Stimulated activated CD8-positive, alpha-beta memory T cell treated with anti-CD3 and anti-CD28 coated beads, Interleukin-4, amount 100 ng/mL, for 24 hours (primary cell): ENCODE data around the gene DFFA.
A peak's percentile ranks its signal among the peaks of the same experiment; 100 is the strongest.
"Not testable (repeated sequence)": the region's sequence is repeated elsewhere in the genome, so short reads cannot be mapped to it uniquely, and the experiment has no call there.

Experiments used
- DNase-seq: peaks from one replicate; pipeline ENCODE4 v3.0.0-alpha.2; 2020; ENCODE audit warnings: low read depth

Gene DFFA

DNA sequence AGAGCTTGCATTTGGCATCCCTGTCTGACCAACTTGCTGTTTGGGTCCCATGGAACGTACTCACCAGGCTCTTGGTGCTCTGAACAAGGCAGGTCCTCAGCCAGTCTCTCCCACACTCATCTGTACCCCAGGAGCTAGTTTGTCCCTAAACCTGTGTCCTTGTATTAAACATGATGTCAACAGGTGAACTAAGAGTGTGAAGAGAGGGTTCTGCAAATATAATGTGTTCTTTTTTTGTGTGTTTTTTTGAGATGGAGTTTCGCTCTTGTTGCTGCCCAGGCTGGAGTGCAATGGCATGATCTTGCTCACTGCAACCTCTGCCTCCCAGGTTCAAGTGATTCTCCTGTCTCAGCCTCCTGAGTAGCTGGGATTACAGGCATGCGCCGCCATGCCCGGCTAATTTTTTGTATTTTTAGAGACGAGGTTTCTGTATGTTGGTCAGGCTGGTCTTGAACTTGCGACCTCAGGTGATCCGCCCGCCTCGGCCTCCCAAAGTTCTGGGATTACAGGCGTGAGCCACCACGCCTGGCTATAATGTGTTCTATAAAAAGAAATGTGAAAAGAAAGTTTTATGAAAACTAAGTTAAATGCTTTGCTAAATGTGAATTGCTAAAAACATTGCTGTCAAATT is 33.8 kb upstream of the DFFA start:
- not testable (repeated sequence) for DNase-seq

DNA sequence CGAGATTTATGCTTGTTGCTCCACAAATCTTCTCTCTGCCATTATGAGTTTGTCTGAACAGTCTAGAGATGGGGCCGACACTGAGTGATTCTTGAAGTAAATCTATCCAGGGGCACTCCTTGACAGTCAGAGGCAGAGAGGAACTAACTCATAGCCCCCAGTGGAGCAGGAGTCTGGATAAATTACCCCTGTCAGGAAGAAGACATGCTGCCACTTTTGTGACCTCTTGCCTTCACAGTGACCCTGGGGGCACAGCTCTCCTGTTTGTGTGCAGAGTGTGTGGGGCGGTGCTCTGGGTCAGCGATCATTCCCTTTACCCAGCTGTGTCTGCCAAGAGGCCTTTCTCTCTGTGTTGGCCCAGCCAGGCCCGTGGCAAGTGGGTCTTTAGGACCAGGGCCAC is 31.9 kb upstream of the DFFA start:
- no peak for DNase-seq

DNA sequence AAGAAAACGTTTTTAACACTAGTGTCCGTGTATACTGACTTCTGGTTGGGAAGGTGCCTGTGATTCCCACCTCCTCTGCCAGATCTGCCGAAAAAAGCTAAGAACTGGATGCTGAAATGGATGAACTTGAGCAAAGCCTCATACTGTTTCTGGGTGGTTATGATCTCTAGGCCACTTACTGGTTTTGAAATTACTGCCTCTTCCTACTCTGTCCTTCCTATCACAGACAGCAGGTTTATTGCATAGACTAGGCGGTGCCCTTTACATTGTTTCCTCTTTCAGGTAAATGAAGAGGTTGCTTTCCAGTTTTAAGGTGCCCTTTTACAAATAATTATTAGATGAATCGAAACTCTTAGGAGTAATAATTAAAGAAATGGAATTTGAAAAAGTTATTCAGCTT is 29.9 kb upstream of the DFFA start:
- no peak for DNase-seq

DNA sequence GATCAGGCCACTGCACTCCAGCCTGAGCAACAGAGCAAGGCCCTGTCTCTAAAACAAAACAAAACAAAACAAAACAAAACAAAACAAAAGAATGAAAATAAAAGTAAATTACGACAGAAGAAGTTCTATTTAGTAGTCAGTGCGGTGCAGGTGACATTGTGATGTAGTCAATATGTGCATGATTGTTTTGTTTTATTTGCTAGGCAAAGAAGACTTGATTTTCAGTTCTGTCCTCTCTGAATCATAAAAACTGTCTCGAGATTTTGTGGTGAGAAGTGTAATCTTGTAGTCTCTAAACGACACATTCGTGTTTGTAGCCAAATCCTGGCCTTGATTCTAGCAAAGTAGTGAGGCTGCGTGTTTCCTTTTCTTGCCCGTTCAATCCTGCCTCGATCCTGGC is 25.9 kb upstream of the DFFA start:
- no peak for DNase-seq

DNA sequence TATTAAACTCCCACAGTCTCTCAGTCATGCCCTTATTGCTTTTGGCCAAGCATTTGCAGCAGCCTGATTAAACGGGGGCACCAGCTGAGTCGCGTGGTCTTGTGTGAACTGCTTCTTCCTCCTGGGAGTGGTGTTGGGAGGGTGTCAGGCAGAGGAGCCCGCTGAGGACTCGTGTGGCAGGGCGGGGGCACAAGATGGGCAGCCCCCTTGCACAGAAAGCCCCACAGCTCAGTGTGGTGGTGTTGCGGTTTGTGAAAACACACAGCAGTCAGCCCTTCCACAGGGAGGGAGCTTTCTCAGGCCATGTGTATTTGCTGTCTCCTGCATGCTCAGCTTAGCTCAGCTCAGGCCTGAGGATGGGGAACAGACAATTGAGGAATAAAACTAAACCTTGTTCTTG is 24.8 kb upstream of the DFFA start:
- DNase-seq = no peak

DNA sequence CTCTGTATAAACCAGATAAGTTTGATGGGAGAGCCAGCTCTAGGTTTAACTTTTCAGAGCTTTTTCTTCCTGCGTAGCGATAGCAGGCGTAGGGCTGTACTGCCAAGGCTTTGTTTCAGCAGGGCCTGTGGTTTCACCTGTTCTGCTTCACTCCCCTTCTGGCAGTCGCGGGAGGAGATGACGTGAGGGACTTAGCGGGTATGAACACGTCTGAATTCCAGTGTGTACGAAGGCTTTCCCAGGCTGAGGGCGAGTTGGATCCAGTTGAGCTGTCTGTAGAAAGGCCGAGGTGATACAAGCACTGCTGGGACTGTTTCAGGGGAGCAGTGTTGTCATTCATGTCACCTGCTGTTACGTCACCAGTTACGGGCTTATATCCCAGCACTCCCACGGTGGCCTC is 23.6 kb upstream of the DFFA start:
- DNase-seq = no peak

DNA sequence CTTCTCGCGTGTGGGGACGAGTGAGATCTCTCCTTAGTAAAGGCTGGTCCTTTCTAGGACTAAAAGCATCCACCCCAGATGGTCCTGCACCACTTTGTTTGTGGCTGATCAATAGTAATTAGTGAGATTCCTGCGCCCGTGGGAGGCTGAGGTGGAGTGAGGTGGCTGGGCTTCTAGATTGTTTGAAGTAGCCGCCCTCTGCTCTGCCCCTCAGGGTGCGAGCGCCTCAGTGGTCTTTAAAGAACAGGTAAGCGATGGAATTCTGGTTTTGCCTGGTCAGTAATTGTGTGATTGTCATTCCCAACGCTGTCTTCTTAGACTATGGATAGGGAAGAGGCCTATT is 23.1 kb upstream of the DFFA start:
- DNase-seq = no peak

DNA sequence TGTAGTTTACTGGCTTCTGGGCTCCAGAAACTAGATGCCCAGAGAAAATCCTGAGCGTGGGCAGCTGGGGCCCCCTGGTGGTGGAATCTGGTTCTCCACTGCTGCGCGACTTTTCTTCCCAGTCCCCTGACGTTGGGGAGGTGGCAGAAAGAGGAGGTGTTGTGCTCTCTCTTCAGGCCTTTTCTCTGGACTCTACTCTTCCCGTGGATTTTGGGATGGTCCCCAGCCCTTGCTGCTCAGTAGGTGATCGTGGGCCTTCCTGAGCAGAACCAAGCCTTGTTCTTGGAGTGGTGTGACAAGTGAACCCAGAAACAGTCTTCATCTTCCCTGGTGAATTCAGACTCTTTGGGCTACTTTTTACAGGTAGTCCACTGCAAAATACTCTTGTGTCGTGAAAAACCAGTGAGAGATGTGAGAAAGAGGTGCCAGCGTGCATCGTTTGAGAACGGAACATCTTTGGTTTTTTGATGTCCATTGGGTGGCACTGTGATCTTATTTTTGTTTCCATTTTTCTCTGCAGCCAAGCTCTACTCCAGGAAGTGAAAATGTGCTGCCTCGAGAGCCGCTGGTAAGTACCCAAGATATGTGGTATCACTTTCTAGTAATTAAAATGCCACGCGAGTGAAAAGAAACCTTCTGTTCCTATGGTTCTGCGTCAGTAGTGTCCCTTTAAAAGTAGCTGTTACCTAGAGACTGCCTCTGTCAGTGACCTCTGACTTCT is 22.6 kb upstream of the DFFA start:
- DNase-seq = peak; percentile 70

DNA sequence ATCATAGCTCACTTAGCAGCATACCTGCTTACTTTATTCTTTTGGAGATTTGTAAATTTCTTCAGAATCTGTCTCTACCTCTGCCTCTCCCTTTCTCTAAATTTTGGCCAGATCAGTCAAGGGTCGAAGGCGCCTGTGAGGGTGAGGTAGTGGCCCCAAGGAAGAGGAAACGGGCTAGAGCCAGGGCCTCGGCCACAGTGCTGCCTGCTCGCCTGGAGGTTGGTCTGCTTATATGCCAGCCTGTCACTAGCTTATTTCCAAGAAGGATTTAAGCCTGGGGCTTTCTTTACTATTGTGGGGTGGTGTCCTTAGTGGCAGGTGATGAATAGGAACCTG is 22.1 kb upstream of the DFFA start:
- DNase-seq = no peak

DNA sequence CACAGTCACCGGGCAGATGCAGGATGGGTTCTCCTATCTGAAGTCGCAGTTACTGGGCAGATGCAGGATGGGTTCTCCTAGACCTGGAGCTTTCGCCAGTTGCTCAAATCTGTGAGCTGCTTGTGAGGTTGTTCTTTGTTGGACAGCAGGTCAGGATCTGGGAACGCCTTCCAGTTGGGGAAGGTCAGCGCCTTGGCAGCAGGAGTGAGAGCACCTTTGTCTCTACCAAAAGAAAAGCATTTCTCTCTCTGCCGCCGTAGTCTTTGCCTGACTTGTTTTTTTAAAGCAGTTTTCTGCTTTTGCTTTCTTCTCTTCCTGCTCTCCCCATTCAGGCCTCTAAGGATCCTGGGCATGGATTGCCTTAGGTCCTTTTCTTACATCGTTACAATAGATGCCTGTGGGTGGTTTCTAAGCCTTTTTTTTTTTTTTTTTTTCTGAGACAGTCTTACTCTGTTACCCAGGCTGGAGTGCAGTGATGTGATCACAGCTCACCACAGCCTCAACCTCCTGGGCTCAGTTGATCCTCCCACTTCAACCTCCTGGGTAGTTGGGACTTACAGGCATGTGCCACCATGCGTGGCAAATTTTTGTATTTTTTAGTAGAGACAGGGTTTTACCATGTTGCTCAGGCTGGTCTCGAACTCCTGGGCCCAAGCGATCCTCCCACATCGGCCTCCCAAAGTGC is 18.1 kb upstream of the DFFA start:
- DNase-seq = no peak

DNA sequence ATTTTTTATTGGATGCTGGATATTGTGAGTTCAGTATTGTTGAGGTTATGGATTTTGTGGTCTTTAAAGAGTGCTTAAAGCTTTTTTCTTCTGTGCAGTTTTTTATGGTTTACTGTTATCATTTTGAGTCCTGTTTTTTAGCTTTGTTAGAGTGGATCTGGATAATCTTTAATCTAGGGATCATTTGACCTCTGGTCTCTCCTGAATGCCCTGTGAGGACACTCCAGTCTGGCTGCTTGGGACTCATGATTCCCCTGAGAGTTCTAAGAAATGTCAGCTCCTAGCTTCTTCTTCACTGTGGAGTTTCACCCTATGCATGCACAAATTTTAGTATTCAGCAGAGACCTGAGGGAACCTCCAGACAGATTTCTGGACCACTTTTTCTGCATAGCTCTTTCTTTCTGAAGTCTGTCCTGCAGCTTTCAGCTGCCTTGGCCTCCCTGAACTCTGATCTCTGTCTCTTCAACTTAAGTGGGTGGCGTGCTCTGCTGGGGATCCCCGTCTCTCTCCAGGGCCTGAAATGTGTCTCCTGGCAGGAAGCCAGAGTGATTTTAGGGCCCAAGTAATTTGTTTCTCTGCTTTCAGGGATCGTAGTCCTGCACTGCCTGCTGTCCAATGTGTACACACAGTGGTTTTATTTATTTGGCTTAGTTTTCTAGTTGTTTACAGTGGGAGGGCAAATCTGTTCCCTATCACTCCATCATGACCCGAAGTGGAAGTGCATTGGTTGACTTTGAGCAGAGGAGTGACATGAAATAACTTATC is 17.1 kb upstream of the DFFA start:
- DNase-seq = no peak

DNA sequence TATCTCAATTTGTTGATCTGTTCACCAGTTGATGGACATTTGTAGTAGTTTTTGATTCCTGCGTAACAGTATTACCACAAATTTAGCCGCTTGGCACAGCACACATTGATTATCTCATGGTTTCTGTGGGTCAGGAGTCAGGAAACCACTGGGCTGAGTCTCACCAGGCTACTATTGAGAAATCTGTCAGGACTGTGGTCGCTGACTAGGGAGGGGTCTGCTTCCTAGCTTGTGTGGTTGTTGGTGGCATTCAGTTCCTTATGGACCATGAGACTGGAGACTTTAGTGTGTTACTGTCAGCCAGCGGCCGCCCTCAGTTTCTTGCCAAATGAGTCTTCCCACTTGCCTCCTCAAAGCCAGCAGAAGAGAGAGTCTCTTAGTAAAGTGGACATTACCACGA is 12.2 kb upstream of the DFFA start:
- DNase-seq = no peak

DNA sequence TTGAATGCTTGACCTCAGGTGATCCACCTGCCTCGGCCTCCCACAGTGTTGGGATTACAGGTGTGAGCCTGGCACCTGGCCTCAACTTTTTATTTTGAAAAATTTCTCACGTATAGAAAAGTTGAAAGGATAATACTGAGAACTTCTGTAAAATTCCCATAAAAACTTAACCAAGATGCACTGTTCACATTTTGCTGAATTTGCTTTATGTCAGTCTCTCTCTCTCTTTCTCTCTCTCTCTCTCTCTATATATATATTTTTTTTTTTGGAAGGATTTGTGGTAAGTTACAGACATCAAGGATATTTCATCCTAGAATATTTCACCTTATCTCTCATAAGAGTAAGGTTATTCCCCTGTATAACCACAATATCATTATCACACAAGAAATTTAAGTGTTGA is 8.3 kb upstream of the DFFA start:
- no peak for DNase-seq

DNA sequence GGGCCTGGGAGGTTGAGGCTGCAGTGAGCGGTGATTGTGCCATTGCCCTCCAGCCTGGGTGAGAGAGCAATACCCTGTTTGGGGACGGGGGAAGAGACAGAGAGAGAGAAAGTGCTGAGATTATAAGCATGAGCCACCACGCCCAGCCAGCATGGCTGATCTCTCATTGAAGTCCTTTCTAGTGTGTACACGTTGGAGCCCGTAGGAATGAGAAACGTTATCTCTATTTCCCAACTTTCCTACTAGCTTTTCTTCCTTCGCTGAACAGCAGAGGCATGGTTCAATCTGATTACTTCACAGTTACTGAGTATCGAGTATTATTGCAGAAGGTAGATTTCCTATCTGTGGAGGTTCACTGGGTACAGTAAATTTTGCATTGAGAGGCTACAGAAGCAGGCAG is 7.0 kb upstream of the DFFA start:
- DNase-seq = no peak

DNA sequence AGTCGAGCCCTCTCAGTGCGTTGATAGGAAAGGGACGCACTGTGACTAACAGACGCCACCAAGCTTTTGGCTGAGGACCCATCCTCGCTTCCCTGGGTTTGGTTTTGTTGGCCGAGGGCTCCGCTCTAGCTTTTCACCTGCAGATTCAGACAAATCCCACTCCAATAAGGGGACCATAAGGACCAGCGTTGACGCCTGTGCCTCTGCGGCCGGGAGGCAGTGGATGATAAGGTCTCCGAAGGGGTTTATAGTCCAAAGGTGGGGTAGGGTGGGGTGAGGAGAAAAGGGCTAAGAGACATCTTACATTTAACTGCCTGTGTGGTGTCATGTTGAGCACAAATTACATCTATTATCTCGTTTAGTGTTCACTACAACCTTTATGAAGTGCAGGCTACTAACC is 3.2 kb upstream of the DFFA start:
- no peak for DNase-seq

DNA sequence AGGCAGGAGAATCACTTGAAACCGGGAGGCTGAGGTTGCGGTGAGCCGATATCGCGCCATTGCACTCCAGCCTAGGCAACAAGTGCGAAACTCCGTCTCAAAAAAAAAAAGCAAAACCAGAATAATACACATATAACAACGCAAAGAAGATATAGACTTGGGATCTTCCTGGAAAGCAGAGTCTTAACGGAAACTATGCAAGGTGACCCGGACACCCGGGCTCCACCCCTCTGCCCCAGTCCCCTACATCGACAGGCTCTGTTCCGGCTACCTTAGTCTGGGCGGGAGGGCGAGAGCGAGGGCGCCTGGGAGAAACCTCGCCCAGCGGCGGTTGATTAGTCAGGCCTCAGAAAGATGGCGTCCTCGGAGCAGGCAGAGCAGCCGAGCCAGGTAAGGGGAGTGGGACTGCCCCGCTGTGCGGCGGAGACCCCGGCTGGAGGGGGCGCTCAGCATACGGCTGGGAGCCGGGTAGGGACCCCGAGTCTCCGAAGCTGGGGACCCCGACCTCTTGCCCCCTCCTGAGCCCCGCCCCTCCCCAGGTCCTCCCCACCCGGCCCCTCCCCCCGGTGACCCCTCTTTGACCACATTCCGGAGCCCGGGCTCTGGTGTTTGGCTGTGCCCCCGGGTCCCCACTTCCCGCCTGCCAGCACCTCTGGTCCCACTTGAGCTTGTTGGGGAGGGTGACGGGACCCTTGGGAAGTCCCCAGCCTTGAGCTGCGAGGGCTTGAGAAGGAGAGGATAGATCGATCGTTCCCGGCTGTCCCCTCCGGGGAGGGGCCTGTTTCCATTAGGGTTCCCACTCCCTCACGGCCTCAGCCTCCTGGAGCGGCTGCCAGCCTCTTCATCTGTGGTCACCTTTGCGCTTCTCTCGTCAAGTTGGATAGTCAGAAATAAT is 2.5 kb upstream of the DFFA start, which contains the start of gene PEX14:
TSS of gene PEX14 (plus strand) at position 338 of the 895 bp plus-strand sequence. CDS start at position 355, 17 bp downstream.
- peak; percentile 78 for DNase-seq

DNA sequence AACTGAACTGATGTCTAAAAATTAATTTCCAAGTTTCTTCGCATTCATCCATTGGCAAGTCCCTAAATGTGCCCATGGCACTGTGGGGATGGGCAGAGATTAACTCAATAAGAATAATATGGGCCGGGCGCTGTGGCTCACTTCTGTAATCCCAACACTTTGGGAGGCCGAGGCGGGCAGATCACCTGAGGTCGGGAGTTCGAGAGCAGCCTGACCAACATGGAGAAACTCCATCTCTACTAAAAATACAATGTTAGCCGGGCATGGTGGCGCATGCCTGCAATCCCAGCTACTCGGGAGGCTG is 1.9 kb upstream of the DFFA start:
- not testable (repeated sequence) for DNase-seq

DNA sequence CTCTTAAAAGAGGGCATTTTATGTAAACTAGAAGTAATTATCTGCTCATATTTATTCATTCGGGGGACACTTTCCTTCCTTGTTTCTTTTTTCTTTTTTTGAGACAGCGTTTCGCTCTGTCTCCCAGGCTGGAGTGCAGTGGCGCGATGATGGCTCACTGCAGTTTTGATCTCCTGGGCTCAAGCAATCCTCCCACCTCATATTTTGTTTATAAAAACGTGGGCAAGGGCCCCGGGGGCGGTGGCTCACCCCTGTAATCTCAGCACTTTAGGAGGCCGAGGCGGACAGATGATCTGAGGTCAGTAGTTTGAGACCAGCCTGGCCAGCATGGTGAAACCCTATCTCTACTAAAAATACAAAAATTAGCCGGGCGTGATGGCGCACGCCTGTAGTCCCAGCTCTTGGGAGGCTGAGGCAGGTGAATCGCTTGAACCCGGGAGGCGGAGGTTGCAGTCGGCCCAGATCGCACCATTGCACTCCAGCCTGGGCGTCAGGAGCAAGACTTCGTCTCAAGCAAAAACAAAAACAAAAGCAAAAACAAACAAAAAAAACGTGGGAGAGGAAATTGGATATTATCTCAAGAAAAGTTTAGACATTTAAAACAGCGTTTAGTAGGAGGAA is 926 bp upstream of the DFFA start:
- DNase-seq = no peak

DNA sequence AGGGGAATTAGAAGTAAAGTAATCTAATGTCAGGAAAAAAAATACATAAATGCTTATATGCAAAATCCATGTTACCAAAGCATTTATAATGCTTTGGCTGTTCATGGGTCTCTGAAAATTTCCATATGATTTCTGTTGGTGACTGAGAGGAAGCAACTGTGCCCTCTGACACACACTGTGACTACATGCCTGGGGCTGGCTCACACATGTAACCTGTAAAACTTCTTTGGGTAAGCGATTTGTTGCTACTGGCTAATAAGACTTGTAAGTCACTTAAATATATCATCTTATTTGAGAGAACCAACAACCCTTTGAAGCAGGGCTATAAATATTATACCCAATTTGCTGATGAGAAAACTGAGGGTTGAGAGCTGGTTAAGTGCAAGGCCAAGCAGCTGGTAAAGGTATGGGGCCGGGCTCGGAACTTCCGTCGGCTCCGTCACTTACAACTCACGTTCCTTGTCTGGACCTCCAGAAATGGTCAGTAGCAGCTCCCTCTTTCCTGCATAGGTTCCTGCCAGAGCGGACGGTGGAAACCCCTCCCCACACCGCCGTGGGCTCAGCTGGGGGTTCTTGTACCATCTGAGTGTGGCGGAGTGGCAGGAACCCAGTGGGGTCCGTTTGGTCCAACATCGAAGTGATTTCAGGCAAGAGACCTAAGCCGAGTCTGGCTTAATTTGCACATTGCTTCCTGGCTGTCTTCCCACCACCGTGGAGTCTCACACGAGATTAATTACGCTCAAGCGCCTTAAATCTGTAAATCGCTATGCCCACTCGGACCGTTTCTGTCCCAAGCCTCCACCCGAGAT is 714 bp downstream of the DFFA start:
- DNase-seq = no peak

DNA sequence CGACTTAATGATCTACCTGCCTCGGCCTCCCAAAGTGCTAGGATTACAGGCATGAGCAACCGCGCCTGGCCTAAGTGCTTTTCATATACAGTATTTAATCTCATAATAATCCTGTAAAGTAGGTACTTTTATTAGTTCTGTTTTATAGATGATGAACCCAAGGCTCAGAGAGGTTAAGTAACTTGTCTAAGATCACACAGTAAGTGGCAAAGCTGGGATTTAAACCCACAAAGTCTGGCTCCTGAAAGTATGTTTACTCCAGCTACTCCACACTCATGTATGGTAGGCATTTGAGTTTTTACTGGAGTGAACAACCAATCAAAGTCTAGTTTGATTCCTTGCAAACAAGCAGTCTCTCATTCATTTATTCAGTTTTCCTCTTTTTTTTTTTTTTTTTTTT is 2.3 kb downstream of the DFFA start:
- no peak for DNase-seq

DNA sequence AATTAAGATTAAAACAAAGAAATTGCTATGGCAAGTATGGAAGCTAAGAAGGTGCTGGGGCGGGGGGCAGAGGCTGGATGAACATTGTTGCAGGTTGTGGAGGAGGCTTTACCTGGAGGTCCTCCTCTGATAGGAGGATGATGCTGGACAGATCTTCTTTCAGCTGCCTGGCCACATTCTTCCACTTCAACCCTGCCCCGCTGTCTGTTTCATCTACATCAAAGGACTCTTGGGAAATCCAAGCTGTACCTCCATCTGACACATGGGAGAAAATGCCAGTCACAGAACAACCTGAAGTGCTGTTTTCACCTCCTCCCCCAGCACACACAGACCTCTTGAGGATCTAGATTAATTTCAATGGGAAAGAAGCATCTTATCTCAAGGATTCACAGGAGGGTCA is 5.3 kb downstream of the DFFA start:
- DNase-seq = no peak
